GM18511 (cell line): ENCODE measurements around the gene PANX2.

Experiments used
- ATAC-seq: cut with Tn5 transposase; IDR thresholded peaks from one replicate; pipeline ENCODE4 v1.9.1; 2021; ENCODE audit warnings: mild to moderate bottlenecking, moderate library complexity; ENCODE audit not compliant: unreplicated experiment

Gene PANX2

DNA sequence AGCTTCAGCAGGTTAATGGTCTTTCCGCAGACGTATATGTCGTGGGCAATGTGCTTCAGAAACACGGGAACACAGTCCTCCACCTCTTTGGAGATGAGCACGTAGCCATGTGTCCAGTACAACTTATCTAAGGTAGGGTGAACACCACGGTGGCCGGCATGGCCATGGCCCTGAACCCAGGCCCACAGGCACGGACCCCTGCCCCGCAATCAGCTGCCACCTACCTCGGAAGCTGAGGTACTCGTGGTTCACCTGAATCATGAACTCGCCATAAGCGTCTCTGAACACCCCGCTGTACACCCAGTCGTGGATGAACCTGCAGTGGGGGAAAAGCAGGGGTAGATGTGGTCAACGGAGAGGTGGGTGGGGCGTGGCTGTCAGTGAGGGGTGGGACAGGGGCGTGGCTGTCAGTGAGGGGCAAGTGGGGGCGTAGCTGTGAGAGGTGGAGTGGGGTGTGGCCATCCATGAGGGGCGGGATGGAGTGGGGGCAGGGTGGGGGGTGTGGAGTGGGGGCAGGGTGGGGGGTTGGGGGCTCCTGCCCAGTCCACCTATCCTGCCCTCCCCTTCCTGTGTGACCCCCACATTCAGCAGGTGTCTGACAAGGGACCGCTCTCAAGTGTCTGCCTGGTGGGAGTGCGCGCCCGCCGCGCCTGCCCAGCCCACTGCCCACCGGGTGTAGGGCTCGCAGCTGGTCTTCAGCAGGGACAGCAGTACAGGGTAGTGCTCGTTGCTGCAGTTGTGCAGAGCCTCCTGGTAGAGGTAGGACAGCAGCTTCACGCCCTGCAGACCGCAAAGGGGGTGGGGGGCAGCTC, 55.7 kb downstream of the PANX2 start:
- no peak for ATAC-seq

DNA sequence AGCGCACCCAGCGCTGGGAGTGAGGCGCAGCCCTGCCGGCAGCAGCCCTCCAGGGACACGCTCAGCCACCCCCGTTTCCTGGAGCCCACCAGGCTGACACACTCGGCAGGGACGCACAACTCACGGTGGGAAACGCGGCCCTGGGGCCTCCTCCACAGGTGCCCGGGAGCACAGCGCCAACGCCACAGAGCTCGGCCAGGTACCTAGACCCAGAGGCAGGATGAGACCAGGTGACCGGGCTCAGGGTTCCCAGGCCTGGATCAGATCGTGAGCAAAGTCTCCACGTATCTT, 56.3 kb downstream of the PANX2 start:
- ATAC-seq: no peak

DNA sequence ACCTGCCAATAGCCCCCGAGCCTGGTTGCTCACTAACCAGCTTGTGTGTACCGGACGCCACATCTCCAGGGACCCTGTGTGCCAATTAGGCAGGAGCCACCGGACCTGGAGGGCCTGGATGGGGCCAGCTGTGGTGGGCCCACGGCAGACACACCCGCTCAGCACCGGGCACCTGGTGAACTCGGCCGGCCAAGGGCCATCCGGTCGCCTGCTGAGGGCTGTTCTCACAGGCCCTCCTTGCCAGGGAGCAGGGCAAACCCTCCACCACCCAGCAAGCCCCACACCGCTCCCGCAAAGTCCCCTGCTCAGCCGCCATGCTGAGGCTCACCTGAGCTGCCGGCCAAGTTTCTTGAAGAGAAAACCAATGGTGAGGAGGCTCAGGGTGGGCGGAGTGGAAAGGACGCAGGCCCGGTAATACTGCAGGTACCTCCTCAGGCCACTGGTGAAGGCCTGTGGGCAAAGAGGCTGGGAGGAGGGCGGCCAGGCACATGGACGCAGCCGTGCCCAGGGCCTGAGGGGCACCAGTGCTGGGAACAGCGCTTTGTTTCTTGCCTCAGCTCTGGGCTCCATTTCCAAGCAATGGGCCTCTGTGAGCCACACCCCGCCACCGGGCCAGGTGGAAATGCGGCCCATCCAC, 57.2 kb downstream of the PANX2 start:
- ATAC-seq: no peak

DNA sequence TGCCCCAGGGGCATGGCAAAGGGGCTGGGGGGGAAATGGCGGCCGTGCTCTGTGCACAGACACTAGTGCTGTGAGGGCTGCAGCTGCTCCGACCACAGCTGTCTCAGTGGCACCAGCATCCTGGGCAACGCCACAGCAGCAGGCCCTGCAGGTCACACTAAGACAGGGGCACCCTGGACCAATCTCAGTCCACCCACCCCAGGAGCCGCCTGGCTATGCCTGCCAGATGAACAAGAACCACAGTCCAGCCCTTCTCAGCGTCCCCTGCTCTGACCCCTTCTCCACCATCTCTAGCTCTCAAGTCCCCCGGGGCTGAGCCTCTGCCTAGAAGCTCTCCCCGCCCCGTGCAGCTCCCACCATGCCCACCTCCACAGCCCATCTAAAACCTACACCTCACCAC, 57.8 kb downstream of the PANX2 start:
- ATAC-seq: no peak

DNA sequence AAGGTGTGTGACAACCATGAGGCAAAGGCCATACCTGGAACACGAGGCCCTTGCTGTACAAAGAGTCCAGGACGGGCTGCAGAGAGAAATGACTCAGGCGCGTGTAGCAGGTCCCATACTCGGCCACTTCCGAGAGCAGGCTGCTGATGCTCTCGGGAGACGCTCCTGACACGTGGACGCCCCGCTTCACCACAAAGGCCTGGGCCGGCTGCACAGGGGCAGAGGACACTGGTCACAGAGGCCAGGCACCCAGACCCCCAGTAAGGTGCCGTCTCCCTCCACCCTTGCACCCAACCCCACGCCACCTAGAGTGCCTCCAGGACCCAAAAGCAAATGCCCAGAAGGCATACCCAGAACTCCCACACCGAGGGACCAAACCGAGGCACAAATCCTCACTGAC, 58.8 kb downstream of the PANX2 start:
- ATAC-seq: no peak
